PC-3 (cell line): ENCODE results near the gene SLC25A21. TPM values are rescaled to one million over a fixed set of nuclear protein-coding genes. Genes with fewer than 3 reads are reported as not detected.

Experiments used
- ATAC-seq: fragments of 200-7000 bp; cut with Tn5 transposase; 2 replicates; pipeline ENCODE4 v1.9.1; 2020; ENCODE audit warnings: mild to moderate bottlenecking, moderate library complexity
- BruUV-seq: library from RNA; stranded (reverse); fragments of 400-500 nt; replicated peaks from 2 replicates; lab custom pipeline; 2021; lab: Mats Ljungman, UMichigan
- CTCF ChIA-PET: fragments of 300-600 bp; sonication (Branson Sonifier 250); formaldehyde crosslinking; loops from one replicate; lab custom pipeline; 2022; ENCODE audit warnings: antibody characterized with exemption; lab: Charles Lee
- POLR2A ChIA-PET: fragments of 300-600 bp; sonication (Branson Sonifier 250); formaldehyde crosslinking; loops from one replicate; lab custom pipeline; 2022; ENCODE audit warnings: antibody characterized with exemption; ENCODE audit not compliant: unreplicated experiment; lab: Charles Lee
- DNase-seq: peaks from one replicate; pipeline ENCODE4 v3.0.0-alpha.2; 2015
- H2AFZ ChIP-seq: fragments of 300-600 bp; sonication (generic); 2 replicates; pipeline ENCODE4 v1.6.0; 2016; ENCODE audit warnings: antibody characterized with exemption, low read length
- H3F3A ChIP-seq: fragments of 300-600 bp; sonication (generic); one replicate; pipeline ENCODE4 v1.6.0; 2017; ENCODE audit warnings: antibody characterized with exemption, low read length, control low read depth, mild to moderate bottlenecking; ENCODE audit not compliant: unreplicated experiment
- H3K27ac ChIP-seq: fragments of 300-600 bp; sonication (generic); 2 replicates; pipeline ENCODE4 v1.5.1; 2016; ENCODE audit warnings: mild to moderate bottlenecking, low read length
- H3K27me3 ChIP-seq: fragments of 300-600 bp; sonication (generic); 2 replicates; pipeline ENCODE4 v1.6.1; 2016; ENCODE audit warnings: low read length, mixed read lengths
- H3K36me3 ChIP-seq: fragments of 300-600 bp; sonication (generic); 2 replicates; pipeline ENCODE4 v1.6.1; 2016; ENCODE audit warnings: low read depth, mixed run types, low read length, mixed read lengths
- H3K4me1 ChIP-seq: fragments of 300-600 bp; sonication (generic); 2 replicates; pipeline ENCODE4 v1.5.1; 2016; ENCODE audit warnings: low read length; ENCODE audit not compliant: insufficient read depth
- H3K4me2 ChIP-seq: fragments of 300-600 bp; sonication (generic); 2 replicates; pipeline ENCODE4 v1.6.0; 2016; ENCODE audit warnings: low read length
- H3K4me3 ChIP-seq: fragments of 300-600 bp; sonication (generic); 2 replicates; pipeline ENCODE4 v1.5.1; 2016; ENCODE audit warnings: mild to moderate bottlenecking, low read length, mixed read lengths
- H3K79me2 ChIP-seq: fragments of 300-600 bp; sonication (generic); 2 replicates; pipeline ENCODE4 v1.6.1; 2017; ENCODE audit warnings: low read length, mixed read lengths
- H3K9ac ChIP-seq: fragments of 300-600 bp; sonication (generic); 2 replicates; pipeline ENCODE4 v1.6.0; 2016; ENCODE audit warnings: mild to moderate bottlenecking, low read length
- H3K9me2 ChIP-seq: fragments of 300-600 bp; sonication (generic); replicated peaks from 2 replicates; pipeline ENCODE4 v1.6.1; 2016; ENCODE audit warnings: mixed run types, low read length, mixed read lengths
- H3K9me3 ChIP-seq: fragments of 300-600 bp; sonication (generic); 2 replicates; pipeline ENCODE4 v1.6.1; 2016; ENCODE audit warnings: low read length, mixed read lengths
- H4K20me1 ChIP-seq: fragments of 300-600 bp; sonication (generic); 2 replicates; pipeline ENCODE4 v1.6.1; 2016; ENCODE audit warnings: low read length, mixed read lengths
- CTCF ChIP-seq: fragments of 300-600 bp; sonication (generic); conservative IDR thresholded peaks from 2 replicates; pipeline ENCODE4 v1.5.1; 2017; ENCODE audit warnings: antibody characterized with exemption, low read depth, mild to moderate bottlenecking, low read length
- EZH2 ChIP-seq: fragments of 300-600 bp; sonication (generic); IDR thresholded peaks from one replicate; pipeline ENCODE4 v1.6.1; 2017; ENCODE audit warnings: antibody characterized with exemption, mild to moderate bottlenecking, low read length; ENCODE audit not compliant: unreplicated experiment
- EZH2phosphoT487 ChIP-seq: fragments of 300-600 bp; sonication (generic); IDR thresholded peaks from 2 replicates; pipeline ENCODE4 v1.6.1; 2018; ENCODE audit warnings: mild to moderate bottlenecking, antibody characterized with exemption, low read length, borderline replicate concordance
- intact Hi-C: fragments of 100-400 bp; cut with micrococcal nuclease; formaldehyde crosslinking; loops from 2 replicates; pipeline ENCODE4 v1.9.0; 2023
- total RNA-seq: library from RNA; depleted of rRNA; stranded (reverse); fragments of >200 nt; gene quantifications from 2 replicates; pipeline ENCODE4 v1.2.3, GENCODE V29; 2014

Gene SLC25A21
- total RNA-seq, 1 experiment from 2014 or later, result 0.87 TPM

GRCh38 chr14:36852981-36853691 is 319.3 kb downstream of the SLC25A21 start:
- TF ChIP-seq CTCF (no peak), EZH2phosphoT487 (no peak), EZH2 (no peak)
- ATAC-seq (no peak), DNase-seq (no peak)
- ChIA-PET CTCF (no interaction called here), POLR2A (no interaction called here)
- H3K9ac ChIP-seq, result no peak overlapping the region
- H3K36me3 ChIP-seq, result no peaks in the 10 kb centered on the region
- no peak overlapping the region for H3K4me2 ChIP-seq
- H3K4me1 ChIP-seq, result peaks cover 18% of the 10 kb centered on the region
- no peaks in the 10 kb centered on the region for H3K79me2 ChIP-seq
- no TSS peak for BruUV-seq
- H2AFZ ChIP-seq, result no peak overlapping the region
- H3K9me3 ChIP-seq, result no peaks in the 10 kb centered on the region
- H3K9me2 ChIP-seq, result no peaks in the 10 kb centered on the region
- no peak overlapping the region for H3K4me3 ChIP-seq
- H3F3A ChIP-seq, result no peaks in the 10 kb centered on the region
- no peaks in the 10 kb centered on the region for H3K27me3 ChIP-seq
- no peaks in the 10 kb centered on the region for H4K20me1 ChIP-seq
- intact Hi-C loops, result no loop called here
- H3K27ac ChIP-seq, result no peak overlapping the region

GRCh38 chr14:36848213-36848612 is 324.2 kb downstream of the SLC25A21 start:
- ATAC-seq, result no peak

More at GRCh38 chr14:36848213-36848612, 324.2 kb downstream of the SLC25A21 start:
- BruUV-seq, result no TSS peak
- no peak overlapping the region for H3K9ac ChIP-seq
- no peaks in the 10 kb centered on the region for H4K20me1 ChIP-seq
- H3K27me3 ChIP-seq, result no peaks in the 10 kb centered on the region
- H3K79me2 ChIP-seq, result no peaks in the 10 kb centered on the region
- H3K9me3 ChIP-seq, result no peaks in the 10 kb centered on the region
- no peak overlapping the region for H2AFZ ChIP-seq
- 0 out of 2 replicates have a peak, but pooled peaks cover 3% of the 10 kb centered on the region for H3K9me2 ChIP-seq
- H3K36me3 ChIP-seq, result no peaks in the 10 kb centered on the region
- no peak for DNase-seq
- H3K4me3 ChIP-seq, result no peak overlapping the region
- ChIA-PET POLR2A (no interaction called here), CTCF (no interaction called here)
- TF ChIP-seq CTCF, result no peak
- TF ChIP-seq EZH2, result no peak
- no peak for TF ChIP-seq EZH2phosphoT487
- intact Hi-C loops, result no loop called here
- no peaks in the 10 kb centered on the region for H3F3A ChIP-seq
- no peak overlapping the region for H3K4me2 ChIP-seq
- peaks cover 10% of the 10 kb centered on the region for H3K4me1 ChIP-seq
- no peak overlapping the region for H3K27ac ChIP-seq
